Nephron (organoid): ENCODE data around the gene GCM1.

Source experiments
- H3K27ac Mint-ChIP-seq, 3 experiments: 2 replicates each; pipeline ENCODE4 v1.8.0; 2020; ENCODE audit warnings: mixed read lengths in 3 of 3, mild to moderate bottlenecking in 2 of 3, moderate library complexity in 1 of 3
- H3K27me3 Mint-ChIP-seq: 2 replicates; pipeline ENCODE4 v1.8.0; 2021; ENCODE audit warnings: low read depth, mild to moderate bottlenecking, moderate library complexity, mixed read lengths
- H3K36me3 Mint-ChIP-seq: 2 replicates; pipeline ENCODE4 v1.8.0; 2020; ENCODE audit warnings: low read depth, mixed read lengths
- H3K4me1 Mint-ChIP-seq: 2 replicates; pipeline ENCODE4 v1.8.0; 2020; ENCODE audit warnings: mixed read lengths
- H3K4me3 Mint-ChIP-seq, 3 experiments: 2 replicates each; pipeline ENCODE4 v1.8.0; 2020; ENCODE audit warnings: mild to moderate bottlenecking in 3 of 3, mixed read lengths in 3 of 3, moderate library complexity in 2 of 3
- H3K9me3 Mint-ChIP-seq: 2 replicates; pipeline ENCODE4 v1.8.0; 2020; ENCODE audit warnings: mixed read lengths
- CTCF ChIP-seq, 3 experiments: fragments of 200-600 bp; sonication (generic); IDR thresholded peaks; one replicate each; pipeline ENCODE4 v1.5.0; 2021; ENCODE audit warnings: antibody characterized with exemption in 3 of 3; ENCODE audit not compliant: unreplicated experiment in 3 of 3

Gene GCM1

DNA sequence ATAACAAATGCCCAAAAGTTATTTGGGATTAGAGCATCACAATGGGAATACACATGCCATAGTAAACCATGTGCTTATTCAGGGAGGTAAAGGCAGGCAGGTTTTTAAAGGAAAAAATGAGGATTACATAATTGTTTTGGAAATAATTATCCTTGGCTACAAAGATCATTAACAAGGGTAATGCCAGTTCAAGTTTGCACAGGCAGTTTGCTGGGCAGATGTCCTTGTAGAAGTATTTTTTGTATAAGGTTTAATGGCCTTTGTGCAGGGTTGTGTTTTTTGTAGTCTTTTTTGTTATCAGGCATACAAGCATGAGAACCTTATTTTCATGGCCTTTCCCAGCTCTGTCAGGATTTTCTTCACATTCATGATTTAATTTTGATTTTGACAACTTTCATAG lies 58.7 kb downstream of the GCM1 start:
- no peaks in the 10 kb centered on the region for H3K27me3 Mint-ChIP-seq
- peaks cover 59% of the 10 kb centered on the region for H3K36me3 Mint-ChIP-seq
- no peak overlapping the region for H3K4me3 Mint-ChIP-seq
- TF ChIP-seq CTCF (IDR thresholded peaks at IDR 0.05; ENCODE audit: unreplicated experiment in 3 of 3): no peak
- no peaks in the 10 kb centered on the region for H3K9me3 Mint-ChIP-seq
- no peak overlapping the region for H3K27ac Mint-ChIP-seq
- no peaks in the 10 kb centered on the region for H3K4me1 Mint-ChIP-seq

- Mint-ChIP-seq H3K9me3 (no peaks in the 10 kb centered on the region), H3K27me3 (no peaks in the 10 kb centered on the region), H3K4me1 (no peaks in the 10 kb centered on the region), H3K27ac (no peak overlapping the region), H3K4me3 (no peak overlapping the region), H3K36me3 (peaks cover 61% of the 10 kb centered on the region)
- TF ChIP-seq CTCF (IDR thresholded peaks at IDR 0.05; ENCODE audit: unreplicated experiment in 3 of 3): no peak
These were observed 62.3 kb downstream of the GCM1 start for GRCh38 chr6:53086302-53086701.

GRCh38 chr6:53080813-53081212 lies 67.8 kb downstream of the GCM1 start:
- no peaks in the 10 kb centered on the region for H3K9me3 Mint-ChIP-seq
- no peak overlapping the region for H3K4me3 Mint-ChIP-seq
- H3K27ac Mint-ChIP-seq: no peak overlapping the region
- no peak for TF ChIP-seq CTCF (IDR thresholded peaks at IDR 0.05; ENCODE audit: unreplicated experiment in 3 of 3)
- H3K27me3 Mint-ChIP-seq: no peaks in the 10 kb centered on the region
- no peaks in the 10 kb centered on the region for H3K4me1 Mint-ChIP-seq
- H3K36me3 Mint-ChIP-seq: peaks cover 58% of the 10 kb centered on the region
